ENCODE measurements around the gene ITGB7.

DNA sequence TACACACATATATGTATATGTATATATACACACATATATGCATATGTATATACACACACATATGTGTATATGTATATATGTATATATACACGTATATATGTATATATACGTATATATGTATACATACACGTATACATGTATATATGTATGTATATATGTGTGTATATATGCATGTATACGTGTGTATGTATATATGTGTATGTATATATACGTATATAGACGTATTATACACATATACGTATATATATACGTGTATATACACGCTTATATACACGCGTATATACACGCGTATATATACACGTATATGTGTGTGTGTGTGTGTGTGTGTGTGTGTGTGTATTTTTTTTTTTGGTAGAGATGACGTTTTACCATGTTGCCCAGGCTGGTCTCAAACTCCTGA is 59.4 kb downstream of the ITGB7 start:
- TF ChIP-seq CTCF (IDR thresholded peaks at IDR 0.05) (no peak), POLR2A (IDR thresholded peaks at IDR 0.05) (no peak)
